MG63 (cell line): ENCODE results near the gene NR2C1. TPM values are rescaled to one million over a fixed set of nuclear protein-coding genes. Genes with fewer than 3 reads are reported as not detected.
"Not testable (repeated sequence)": the region's sequence is repeated elsewhere in the genome, so short reads cannot be mapped to it uniquely, and the experiment has no call there.

Experiments
- DNase-seq: peaks from one replicate; pipeline ENCODE4 v3.0.0-alpha.2; 2020
- H3K27me3 ChIP-seq: fragments of 250-450 bp; sonication (Bioruptor Pico); 2 replicates; pipeline ENCODE4 v1.5.1; 2020; ENCODE audit warnings: mild to moderate bottlenecking, moderate library complexity
- H3K36me3 ChIP-seq: fragments of 250-450 bp; sonication (Bioruptor Pico); 2 replicates; pipeline ENCODE4 v1.5.1; 2020; ENCODE audit warnings: mild to moderate bottlenecking, moderate library complexity
- H3K4me3 ChIP-seq: fragments of 250-450 bp; sonication (Bioruptor Pico); 2 replicates; pipeline ENCODE4 v1.5.1; 2020; ENCODE audit warnings: mild to moderate bottlenecking, moderate library complexity
- H3K9me3 ChIP-seq: fragments of 250-450 bp; sonication (Bioruptor Pico); 2 replicates; pipeline ENCODE4 v1.5.1; 2020; ENCODE audit warnings: mild to moderate bottlenecking, moderate library complexity
- total RNA-seq: library from RNA; depleted of rRNA; stranded (reverse); fragments of >200 nt; shearing (Covaris generic); gene quantifications from 2 replicates; pipeline ENCODE4 v1.2.3, GENCODE V29; 2014; ENCODE audit warnings: low replicate concordance

Gene NR2C1
- total RNA-seq, 1 experiment from 2014 or later: 7.6 TPM

DNA sequence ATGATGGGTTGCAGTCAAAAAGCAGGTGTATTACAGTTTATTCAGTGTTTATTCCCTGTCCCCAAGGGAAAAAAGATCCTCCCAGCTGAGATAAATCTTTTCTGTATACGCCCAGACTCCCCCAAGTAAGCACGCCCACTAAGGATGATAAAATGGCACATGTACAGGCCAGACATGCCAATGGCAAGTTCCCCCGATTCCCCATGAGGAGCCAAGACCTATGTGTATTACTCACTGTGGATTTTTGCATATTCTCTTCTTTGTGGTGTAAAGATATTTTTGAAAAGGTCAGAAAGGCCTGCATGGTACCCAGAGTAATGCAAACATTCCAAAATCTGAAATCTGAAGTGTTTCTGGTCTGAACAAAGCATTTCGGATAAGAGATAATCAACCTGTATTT, 22.2 kb downstream of the NR2C1 start:
- DNase-seq: no peak

DNA sequence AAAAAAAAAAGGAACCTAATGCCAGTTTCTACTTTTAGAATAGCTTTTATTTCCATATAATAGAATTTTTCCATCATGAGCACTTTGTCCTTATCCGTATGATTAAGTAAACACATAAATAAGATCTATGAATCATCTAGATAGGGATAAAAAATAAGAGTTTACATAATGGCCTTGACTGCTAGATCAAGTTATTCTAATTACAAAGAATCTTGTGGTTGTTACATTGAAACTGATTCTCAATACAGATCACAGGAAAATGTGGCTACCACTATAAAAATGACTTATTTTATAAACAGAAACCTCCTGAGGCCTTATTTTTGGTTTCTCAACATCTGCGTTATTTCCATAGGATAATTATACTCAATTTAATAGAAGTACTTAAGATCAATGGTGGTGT, 35.5 kb downstream of the NR2C1 start:
- Histone ChIP-seq H3K27me3 (no peaks in the 10 kb centered on the region), H3K36me3 (peaks cover 23% of the 10 kb centered on the region), H3K4me3 (no peak overlapping the region), H3K9me3 (no peaks in the 10 kb centered on the region)
- DNase-seq: no peak

More for the DNA sequence above, 22.2 kb downstream of the NR2C1 start:
- no peak overlapping the region for H3K4me3 ChIP-seq
- H3K27me3 ChIP-seq: no peaks in the 10 kb centered on the region
- peaks cover 49% of the 10 kb centered on the region for H3K36me3 ChIP-seq
- H3K9me3 ChIP-seq: no peaks in the 10 kb centered on the region

DNA sequence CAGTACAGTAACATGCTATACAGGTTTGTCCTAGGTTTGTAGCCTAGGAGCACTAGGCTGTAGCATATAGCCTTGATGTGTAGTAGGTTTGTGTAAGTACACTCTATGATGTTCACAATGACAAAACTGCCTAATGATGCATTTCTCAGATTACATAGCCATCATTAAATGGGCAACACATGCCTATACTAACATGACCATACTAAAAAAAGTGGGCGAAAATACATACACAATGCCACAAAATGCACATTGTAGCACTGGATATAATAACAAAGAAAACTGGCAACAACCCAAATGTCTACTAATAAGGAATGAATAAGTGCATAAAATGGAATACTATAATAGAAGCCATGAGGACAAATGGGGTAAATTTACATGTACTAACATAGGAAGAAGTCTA, 38.7 kb downstream of the NR2C1 start:
- Histone ChIP-seq H3K36me3 (peaks cover 23% of the 10 kb centered on the region), H3K9me3 (no peaks in the 10 kb centered on the region), H3K27me3 (no peaks in the 10 kb centered on the region), H3K4me3 (no peak overlapping the region)
- DNase-seq: no peak

- no peak overlapping the region for H3K4me3 ChIP-seq
- no peaks in the 10 kb centered on the region for H3K27me3 ChIP-seq
- peaks cover 16% of the 10 kb centered on the region for H3K36me3 ChIP-seq
- no peak for DNase-seq
- H3K9me3 ChIP-seq: no peaks in the 10 kb centered on the region
Observed at GRCh38 chr12:95022477-95022876, 50.9 kb downstream of the NR2C1 start.

GRCh38 chr12:95017482-95017881, 55.9 kb downstream of the NR2C1 start:
- H3K9me3 ChIP-seq: peaks cover 3% of the 10 kb centered on the region; the same call in 1 of the 2 replicates

DNA sequence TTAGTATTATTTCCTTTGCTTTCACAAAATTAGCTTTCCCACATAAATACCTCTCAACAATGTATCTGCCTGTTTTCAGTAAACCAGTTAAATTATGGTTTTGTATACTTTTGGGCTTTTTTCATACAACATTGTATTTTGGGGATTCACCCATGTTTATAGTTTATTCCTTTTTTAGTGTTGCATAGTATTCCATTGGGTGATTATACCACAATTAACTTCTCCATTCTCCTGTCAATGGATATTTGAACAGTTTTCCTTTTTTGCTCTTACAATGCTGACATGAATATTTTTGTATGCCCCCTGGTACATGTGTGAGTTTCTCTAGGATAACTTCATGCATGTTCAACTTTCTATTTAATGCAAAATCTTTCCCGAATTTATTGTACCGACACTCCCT, 57.3 kb downstream of the NR2C1 start:
- no peaks in the 10 kb centered on the region; the same call in 1 of the 2 replicates for H3K36me3 ChIP-seq

More at GRCh38 chr12:95017482-95017881, 55.9 kb downstream of the NR2C1 start:
- no peaks in the 10 kb centered on the region for H3K27me3 ChIP-seq
- H3K4me3 ChIP-seq: no peak overlapping the region
- DNase-seq: no peak
- H3K36me3 ChIP-seq: no peaks in the 10 kb centered on the region; the same call in 1 of the 2 replicates

DNA sequence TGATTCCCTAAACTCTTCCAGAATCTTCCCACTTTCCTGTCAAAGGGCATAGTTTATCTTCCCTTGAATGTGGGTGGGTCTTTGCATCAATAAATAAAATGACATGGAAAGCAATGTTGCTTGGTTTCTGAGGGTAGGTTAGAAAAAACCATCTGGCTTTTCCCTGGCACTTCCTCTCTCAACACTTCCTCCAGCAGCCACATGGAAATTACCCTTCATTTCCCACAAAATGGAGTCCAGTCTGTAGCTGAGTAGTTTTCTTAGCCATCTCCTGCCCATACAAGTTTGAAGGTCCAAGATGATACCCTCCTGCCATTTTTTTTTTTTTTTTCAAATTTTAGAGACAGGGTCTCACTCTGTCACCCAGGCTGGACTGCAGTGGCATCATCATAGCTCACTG, 58.9 kb downstream of the NR2C1 start:
- Histone ChIP-seq H3K9me3 (peaks cover 4% of the 10 kb centered on the region; the same call in 1 of the 2 replicates), H3K4me3 (no peak overlapping the region), H3K27me3 (no peaks in the 10 kb centered on the region), H3K36me3 (no peaks in the 10 kb centered on the region)
- DNase-seq: no peak

More for the DNA sequence above, 57.3 kb downstream of the NR2C1 start:
- H3K4me3 ChIP-seq: no peak overlapping the region
- no peaks in the 10 kb centered on the region for H3K27me3 ChIP-seq
- H3K9me3 ChIP-seq: peaks cover 3% of the 10 kb centered on the region; the same call in 1 of the 2 replicates
- no peak for DNase-seq

DNA sequence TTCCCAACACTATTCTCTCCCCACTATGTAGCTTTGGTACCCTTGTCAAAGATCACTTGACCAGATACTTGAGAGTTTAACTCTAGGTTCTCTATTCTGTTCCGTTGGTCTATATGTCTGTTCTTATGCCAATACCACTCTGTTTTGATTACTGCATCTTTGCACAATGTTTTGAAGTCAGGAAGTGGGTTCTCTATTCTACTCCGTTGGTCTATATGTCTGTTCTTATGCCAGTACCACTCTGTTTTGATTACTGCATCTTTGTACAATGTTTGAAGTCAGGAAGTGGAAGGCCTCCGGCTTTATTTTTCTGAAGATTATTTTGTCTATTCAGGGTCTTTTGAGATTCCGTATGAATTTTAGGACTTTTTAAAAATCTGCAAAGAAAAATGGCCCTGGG, 67.2 kb downstream of the NR2C1 start:
- Histone ChIP-seq H3K9me3 (peaks cover 10% of the 10 kb centered on the region), H3K4me3 (no peak overlapping the region), H3K36me3 (no peaks in the 10 kb centered on the region), H3K27me3 (no peaks in the 10 kb centered on the region)
- no peak for DNase-seq

DNA sequence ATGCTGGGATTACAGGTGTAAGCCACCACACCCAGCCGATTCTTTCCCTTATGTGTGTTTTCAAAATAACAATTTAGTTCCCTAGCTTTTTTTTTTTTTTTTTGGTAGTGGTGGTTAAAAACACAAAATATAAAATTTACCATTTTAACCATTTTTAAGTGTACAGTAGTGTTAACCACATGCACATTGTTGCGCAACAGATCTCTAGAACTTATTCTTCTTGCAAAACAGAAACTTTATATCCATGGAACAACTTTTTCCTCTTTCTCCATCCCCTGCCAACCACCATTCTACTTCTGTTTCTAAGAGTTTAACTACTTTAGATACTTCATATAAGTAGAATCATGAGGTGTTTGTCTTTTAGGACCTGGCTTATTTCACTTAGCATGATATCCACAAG, 68.8 kb downstream of the NR2C1 start:
- Histone ChIP-seq H3K36me3 (no peaks in the 10 kb centered on the region; the same call in 1 of the 2 replicates), H3K9me3 (peaks cover 9% of the 10 kb centered on the region), H3K27me3 (no peaks in the 10 kb centered on the region), H3K4me3 (no peak overlapping the region)
- no peak for DNase-seq

- Histone ChIP-seq H3K36me3 (no peaks in the 10 kb centered on the region; the same call in none of the 2 replicates), H3K9me3 (peaks cover 8% of the 10 kb centered on the region), H3K4me3 (peak overlapping the region; percentile 95), H3K27me3 (no peaks in the 10 kb centered on the region)
- DNase-seq: no peak
Observed at GRCh38 chr12:95003921-95004272, 69.5 kb downstream of the NR2C1 start.

- Histone ChIP-seq H3K9me3 (peaks cover 6% of the 10 kb centered on the region), H3K27me3 (no peaks in the 10 kb centered on the region), H3K36me3 (peaks cover 3% of the 10 kb centered on the region), H3K4me3 (peak within 1 kb of the TSS; percentile 95)
- peak; percentile 97 for DNase-seq
Observed at GRCh38 chr12:95003213-95003920, 70.1 kb downstream of the NR2C1 start, which contains the start of gene NDUFA12. Gene NDUFA12 (minus strand): TSS chr12:95003697. CDS start chr12:95003680, 17 bp downstream.

DNA sequence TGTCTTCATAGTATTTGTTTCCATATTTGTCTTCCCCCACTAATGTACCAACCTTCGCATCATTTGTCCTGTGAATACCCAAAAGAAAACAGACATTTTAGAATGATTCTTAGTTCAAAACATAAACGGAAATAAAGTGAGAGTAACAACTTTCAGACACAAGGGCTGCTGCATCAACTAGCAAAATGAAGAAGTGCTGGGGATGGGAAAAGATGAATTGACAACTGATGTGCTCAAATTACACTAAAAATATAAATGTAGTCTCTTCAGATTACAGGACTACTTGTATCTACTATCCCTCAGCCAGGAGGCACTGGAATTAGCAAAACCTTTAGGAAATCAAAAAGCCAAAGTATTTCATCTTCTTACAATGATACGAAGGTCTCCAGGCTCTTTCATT, 70.7 kb downstream of the NR2C1 start:
- Histone ChIP-seq H3K9me3 (peaks cover 2% of the 10 kb centered on the region), H3K36me3 (peaks cover 3% of the 10 kb centered on the region), H3K4me3 (peak overlapping the region; percentile 95), H3K27me3 (no peaks in the 10 kb centered on the region)
- DNase-seq: no peak

DNA sequence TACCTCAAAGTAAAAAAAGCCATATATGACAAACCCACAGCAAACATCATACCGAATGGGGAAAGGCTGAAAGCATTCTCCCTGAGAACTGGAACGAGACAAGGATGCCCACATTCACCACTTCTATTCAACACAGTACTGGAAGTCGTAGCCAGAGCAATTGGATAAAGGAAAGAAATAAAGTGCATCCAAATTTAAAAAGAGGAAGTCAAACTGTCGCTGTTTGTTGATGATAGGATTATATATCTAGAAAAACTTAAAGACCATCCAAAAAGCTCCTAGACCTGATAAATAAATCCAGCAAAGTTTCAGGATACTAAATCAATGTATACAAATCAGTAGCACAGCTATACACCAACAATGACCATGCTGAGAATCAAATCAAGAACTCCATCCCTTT, 75.1 kb downstream of the NR2C1 start:
- Histone ChIP-seq H3K27me3 (no peaks in the 10 kb centered on the region), H3K36me3 (peaks cover 21% of the 10 kb centered on the region), H3K9me3 (no peaks in the 10 kb centered on the region), H3K4me3 (no peak overlapping the region)
- DNase-seq: no peak

- Histone ChIP-seq H3K36me3 (peaks cover 21% of the 10 kb centered on the region), H3K27me3 (no peaks in the 10 kb centered on the region), H3K9me3 (no peaks in the 10 kb centered on the region), H3K4me3 (no peak overlapping the region)
- no peak for DNase-seq
Observed at GRCh38 chr12:94997726-94998125, 75.7 kb downstream of the NR2C1 start.

GRCh38 chr12:94997061-94997460, 76.4 kb downstream of the NR2C1 start:
- H3K36me3 ChIP-seq: peaks cover 27% of the 10 kb centered on the region
- no peaks in the 10 kb centered on the region for H3K27me3 ChIP-seq
- no peaks in the 10 kb centered on the region for H3K9me3 ChIP-seq
- no peak for DNase-seq
- H3K4me3 ChIP-seq: no peak overlapping the region

DNA sequence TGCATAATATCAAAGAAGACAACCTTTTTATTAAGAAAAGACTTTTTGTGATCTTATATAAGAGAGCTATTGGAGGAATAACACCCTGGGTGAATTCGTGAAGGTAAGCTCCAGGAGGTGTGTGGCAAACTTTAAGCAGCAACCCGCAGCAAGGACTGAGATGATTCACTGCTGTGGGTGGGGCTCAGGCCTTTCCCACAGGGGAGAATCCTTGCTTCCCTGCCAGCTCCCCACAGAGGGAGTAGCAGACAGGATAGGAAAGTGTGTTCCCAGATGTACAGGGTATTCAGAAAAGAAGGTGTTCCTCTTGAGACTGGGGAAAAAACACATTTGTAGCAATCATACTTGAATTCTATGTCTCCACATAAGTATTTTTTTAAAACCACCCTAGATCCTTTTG, 79.1 kb downstream of the NR2C1 start:
- no peak overlapping the region for H3K4me3 ChIP-seq
- H3K36me3 ChIP-seq: peaks cover 31% of the 10 kb centered on the region
- no peaks in the 10 kb centered on the region for H3K27me3 ChIP-seq
- DNase-seq: peak; percentile 65
- no peaks in the 10 kb centered on the region for H3K9me3 ChIP-seq

DNA sequence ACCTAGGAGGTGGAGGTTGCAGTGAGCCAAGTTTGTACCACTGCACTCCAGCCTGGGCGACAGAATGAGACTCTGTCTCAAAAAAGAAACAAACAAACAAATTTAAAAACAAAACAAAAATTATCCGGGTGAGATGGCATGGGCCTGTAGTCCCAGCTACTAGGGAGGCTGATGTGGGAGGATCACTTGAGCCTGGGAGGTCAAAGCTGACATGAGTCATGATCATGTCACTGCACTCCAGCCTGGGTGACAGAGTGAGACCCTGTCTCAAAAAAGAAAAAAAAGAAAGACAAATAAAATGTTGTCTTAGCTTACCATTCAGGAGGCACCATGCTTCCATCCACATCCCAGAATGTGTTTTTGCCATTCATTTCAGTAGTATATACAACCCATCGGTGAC, 79.6 kb downstream of the NR2C1 start:
- H3K9me3 ChIP-seq, H3K4me3 ChIP-seq, H3K27me3 ChIP-seq, DNase-seq: not testable (repeated sequence)
- peaks cover 31% of the 10 kb centered on the region for H3K36me3 ChIP-seq

GRCh38 chr12:94990222-94990621, 83.2 kb downstream of the NR2C1 start:
- no peaks in the 10 kb centered on the region for H3K9me3 ChIP-seq
- no peaks in the 10 kb centered on the region for H3K27me3 ChIP-seq
- no peak overlapping the region for H3K4me3 ChIP-seq
- H3K36me3 ChIP-seq: peaks cover 22% of the 10 kb centered on the region
- DNase-seq: no peak
